ENCODE data around the gene RNU6-8. TPM values are rescaled to one million over a fixed set of nuclear protein-coding genes. Genes with fewer than 3 reads are reported as not detected.

RNU6-8 gene
- total RNA-seq, 1 experiment from 2014 or later = not detected

GRCh38 chr14:32192712-32193373 lies 10.2 kb downstream of the RNU6-8 start:
- Histone ChIP-seq H3K4me2 (ENCODE audit: low read length) (no peak overlapping the region), H3K4me1 (ENCODE audit: control insufficient read depth in 1 of 2, insufficient read depth in 2 of 2, low read length in 2 of 2) (no peaks in the 10 kb centered on the region), H3K36me3 (ENCODE audit: control insufficient read depth in 1 of 2, insufficient read depth in 2 of 2, low read length in 2 of 2) (no peaks in the 10 kb centered on the region), H2AFZ (ENCODE audit: low read depth, low read length, poor library complexity, severe bottlenecking) (no peak overlapping the region), H3K4me3 (replicated peaks in 1 of 2; ENCODE audit: low read depth in 1 of 2, low read length in 2 of 2) (no peak overlapping the region), H4K20me1 (ENCODE audit: insufficient read depth) (no peaks in the 10 kb centered on the region), H3K27ac (ENCODE audit: low read depth, low read length) (no peak overlapping the region), H3K27me3 (ENCODE audit: insufficient read depth, low read length) (no peaks in the 10 kb centered on the region), H3K9me2 (ENCODE audit: insufficient read depth) (no peaks in the 10 kb centered on the region), H3K9me3 (ENCODE audit: control insufficient read depth in 1 of 2, insufficient read depth in 1 of 2, low read depth in 1 of 2, low read length in 2 of 2) (no peaks in the 10 kb centered on the region), H3K9ac (ENCODE audit: low read length) (no peak overlapping the region), H3K79me2 (ENCODE audit: insufficient read depth, low read length) (no peaks in the 10 kb centered on the region)
- CTCF ChIA-PET = no interaction called here
- POLR2A ChIA-PET = no interaction called here
- RAD21 ChIA-PET (ENCODE audit: low non-redundant PET in 1 of 2, low total read pairs in 2 of 2, uncharacterized antibody in 2 of 2, unreplicated experiment in 2 of 2) = no interaction called here
- intact Hi-C loops (cut with micrococcal nuclease) = no loop called here
- ATAC-seq (peak; percentile 63; the same call in 1 of the 2 replicates), DNase-seq (ENCODE audit: low read depth, low spot score) (no peak)
- no peak for TF ChIP-seq SP1 (IDR thresholded peaks at IDR 0.05; ENCODE audit: low read depth)
- TF ChIP-seq, protein P1, sequence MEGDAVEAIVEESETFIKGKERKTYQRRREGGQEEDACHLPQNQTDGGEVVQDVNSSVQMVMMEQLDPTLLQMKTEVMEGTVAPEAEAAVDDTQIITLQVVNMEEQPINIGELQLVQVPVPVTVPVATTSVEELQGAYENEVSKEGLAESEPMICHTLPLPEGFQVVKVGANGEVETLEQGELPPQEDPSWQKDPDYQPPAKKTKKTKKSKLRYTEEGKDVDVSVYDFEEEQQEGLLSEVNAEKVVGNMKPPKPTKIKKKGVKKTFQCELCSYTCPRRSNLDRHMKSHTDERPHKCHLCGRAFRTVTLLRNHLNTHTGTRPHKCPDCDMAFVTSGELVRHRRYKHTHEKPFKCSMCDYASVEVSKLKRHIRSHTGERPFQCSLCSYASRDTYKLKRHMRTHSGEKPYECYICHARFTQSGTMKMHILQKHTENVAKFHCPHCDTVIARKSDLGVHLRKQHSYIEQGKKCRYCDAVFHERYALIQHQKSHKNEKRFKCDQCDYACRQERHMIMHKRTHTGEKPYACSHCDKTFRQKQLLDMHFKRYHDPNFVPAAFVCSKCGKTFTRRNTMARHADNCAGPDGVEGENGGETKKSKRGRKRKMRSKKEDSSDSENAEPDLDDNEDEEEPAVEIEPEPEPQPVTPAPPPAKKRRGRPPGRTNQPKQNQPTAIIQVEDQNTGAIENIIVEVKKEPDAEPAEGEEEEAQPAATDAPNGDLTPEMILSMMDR (IDR thresholded peaks at IDR 0.05 in 2 of 3, conservative IDR thresholded peaks at IDR 0.05 in 1 of 3; ENCODE audit: borderline replicate concordance in 1 of 3, insufficient read depth in 1 of 3, low read depth in 2 of 3, low read length in 2 of 3) = 0 out of 6 replicates have a peak, but pooled peaks of 1 of the 3 experiments have one; percentile 7
- BruUV-seq (replicated peaks) = no TSS peak

- CTCF ChIA-PET = no interaction called here
Observed at GRCh38 chr14:32190673-32191072, 12.4 kb downstream of the RNU6-8 start.

More at GRCh38 chr14:32190673-32191072, 12.4 kb downstream of the RNU6-8 start:
- Histone ChIP-seq H3K9me2 (ENCODE audit: insufficient read depth) (no peaks in the 10 kb centered on the region), H4K20me1 (ENCODE audit: insufficient read depth) (no peaks in the 10 kb centered on the region), H3K4me2 (ENCODE audit: low read length) (no peak overlapping the region), H2AFZ (ENCODE audit: low read depth, low read length, poor library complexity, severe bottlenecking) (no peak overlapping the region), H3K9me3 (ENCODE audit: control insufficient read depth in 1 of 2, insufficient read depth in 1 of 2, low read depth in 1 of 2, low read length in 2 of 2) (0 out of 4 replicates have a peak, but pooled peaks cover 0 to under 1% of the 10 kb centered on the region in 2 experiments), H3K27me3 (ENCODE audit: insufficient read depth, low read length) (no peaks in the 10 kb centered on the region), H3K36me3 (ENCODE audit: control insufficient read depth in 1 of 2, insufficient read depth in 2 of 2, low read length in 2 of 2) (no peaks in the 10 kb centered on the region), H3K9ac (ENCODE audit: low read length) (no peak overlapping the region), H3K4me3 (replicated peaks in 1 of 2; ENCODE audit: low read depth in 1 of 2, low read length in 2 of 2) (no peak overlapping the region), H3K27ac (ENCODE audit: low read depth, low read length) (no peak overlapping the region), H3K4me1 (ENCODE audit: control insufficient read depth in 1 of 2, insufficient read depth in 2 of 2, low read length in 2 of 2) (no peaks in the 10 kb centered on the region), H3K79me2 (ENCODE audit: insufficient read depth, low read length) (no peaks in the 10 kb centered on the region)
- intact Hi-C loops (cut with micrococcal nuclease) = no loop called here
- ChIA-PET RAD21 (ENCODE audit: low non-redundant PET in 1 of 2, low total read pairs in 2 of 2, uncharacterized antibody in 2 of 2, unreplicated experiment in 2 of 2) (no interaction called here), POLR2A (no interaction called here)
- ATAC-seq (no peak), DNase-seq (ENCODE audit: low read depth, low spot score) (no peak)
- no TSS peak for BruUV-seq (replicated peaks)
- no peak for TF ChIP-seq CBX3 (IDR thresholded peaks at IDR 0.05; ENCODE audit: low read depth)
